Endothelial cell of umbilical vein (primary cell): ENCODE results near the gene PRDX1. TPM values are rescaled to one million over a fixed set of nuclear protein-coding genes. Genes with fewer than 3 reads are reported as not detected.

ENCODE experiments used
- BruUV-seq: library from RNA; stranded (reverse); fragments of 400-500 nt; replicated peaks from 2 replicates; lab custom pipeline; 2021; lab: Mats Ljungman, UMichigan
- CTCF ChIA-PET: fragments of 300-600, 350-600 bp; sonication (Branson Sonifier 250); formaldehyde crosslinking; loops from one replicate; lab custom pipeline; 2021; ENCODE audit warnings: antibody characterized with exemption, inconsistent platforms; lab: Charles Lee
- POLR2A ChIA-PET: fragments of 300-600, 350-600 bp; sonication (Branson Sonifier 250); formaldehyde crosslinking; loops from one replicate; lab custom pipeline; 2021; ENCODE audit warnings: antibody characterized with exemption, inconsistent platforms; lab: Charles Lee
- DNase-seq: peaks from one replicate; pipeline ENCODE4 v3.0.0-alpha.2; 2011; ENCODE audit warnings: low read depth, low spot score
- FAIRE-seq: peaks from 2 replicates; lab custom pipeline; 2011; peaks lifted over from hg19 to GRCh38; lab: Jason Lieb, UNC
- H2AFZ ChIP-seq: 2 replicates; pipeline ENCODE4 v1.6.0; 2012; ENCODE audit warnings: low read depth, low read length, control low read depth, inconsistent platforms
- H3K27ac ChIP-seq: 2 replicates; pipeline ENCODE4 v1.5.1; 2011; ENCODE audit warnings: low read depth, mild to moderate bottlenecking, control low read depth, low read length, moderate library complexity; ENCODE audit not compliant: insufficient read depth
- H3K27me3 ChIP-seq, 2 experiments: 2 replicates each; pipeline versions ENCODE4 v1.6.0 to v1.6.1; 2011; ENCODE audit warnings: low read length in 2 of 2, mixed read lengths in 1 of 2; ENCODE audit not compliant: control insufficient read depth in 2 of 2, insufficient read depth in 2 of 2
- H3K36me3 ChIP-seq, 2 experiments: 2 replicates in 1 of 2; 3 replicates in 1 of 2; pipeline ENCODE4 v1.5.1; 2011; ENCODE audit warnings: low read length in 2 of 2, mild to moderate bottlenecking in 1 of 2, moderate library complexity in 1 of 2; ENCODE audit not compliant: control insufficient read depth in 2 of 2, insufficient read depth in 2 of 2; ENCODE audit errors: extremely low read depth in 1 of 2
- H3K4me1 ChIP-seq: 3 replicates; pipeline ENCODE4 v1.5.1; 2011; ENCODE audit warnings: mild to moderate bottlenecking, low read length; ENCODE audit not compliant: control insufficient read depth, insufficient read depth; ENCODE audit errors: extremely low read depth
- H3K4me2 ChIP-seq: 2 replicates; pipeline ENCODE4 v1.6.1; 2011; ENCODE audit warnings: low read length, control low read depth, mixed read lengths; ENCODE audit not compliant: insufficient read depth
- H3K4me3 ChIP-seq, 3 experiments: fragments of 200-600 bp in 1 of 3; sonication (generic), shearing (Covaris generic) in 1 of 3; replicated peaks in 1 of 3; 2 replicates each; pipeline ENCODE4 v1.5.1; 2011 to 2016; ENCODE audit warnings: control low read depth in 3 of 3, low read length in 3 of 3, mild to moderate bottlenecking in 2 of 3, inconsistent platforms in 1 of 3, low read depth in 1 of 3, moderate library complexity in 1 of 3; ENCODE audit not compliant: insufficient read depth in 1 of 3
- H3K79me2 ChIP-seq: 2 replicates; pipeline ENCODE4 v1.6.0; 2012; ENCODE audit warnings: low read length, inconsistent platforms; ENCODE audit not compliant: control insufficient read depth, insufficient read depth
- H3K9ac ChIP-seq: replicated peaks from 2 replicates; pipeline ENCODE3; 2011; ENCODE audit warnings: low read length, control low read depth; ENCODE audit not compliant: insufficient read depth; ENCODE audit errors: extremely low read depth
- H3K9me1 ChIP-seq: replicated peaks from 3 replicates; pipeline ENCODE4 v1.6.0; 2011; ENCODE audit warnings: mild to moderate bottlenecking, low read length; ENCODE audit not compliant: control insufficient read depth, insufficient read depth; ENCODE audit errors: extremely low read depth
- H3K9me3 ChIP-seq: replicated peaks from 2 replicates; pipeline ENCODE4 v1.5.1; 2012; ENCODE audit warnings: low read length, inconsistent platforms; ENCODE audit not compliant: control insufficient read depth, insufficient read depth
- H4K20me1 ChIP-seq: replicated peaks from 2 replicates; pipeline ENCODE3; 2011; ENCODE audit warnings: mild to moderate bottlenecking, low read length; ENCODE audit not compliant: control insufficient read depth, insufficient read depth; ENCODE audit errors: extremely low read depth
- EZH2 ChIP-seq: IDR thresholded peaks from 2 replicates; pipeline ENCODE4 v1.6.1; 2012; ENCODE audit warnings: borderline replicate concordance, low read depth, mild to moderate bottlenecking, moderate library complexity, low read length, inconsistent platforms; ENCODE audit not compliant: severe bottlenecking
- FOS ChIP-seq: IDR thresholded peaks from 2 replicates; pipeline ENCODE4 v1.6.1; 2011; ENCODE audit warnings: mild to moderate bottlenecking, low read length, moderate library complexity, borderline replicate concordance; ENCODE audit not compliant: insufficient read depth
- GATA2 ChIP-seq: IDR thresholded peaks from 2 replicates; pipeline ENCODE4 v1.7.0; 2011; ENCODE audit warnings: low read depth, mild to moderate bottlenecking, moderate library complexity, mixed read lengths, low read length; ENCODE audit not compliant: insufficient read length, insufficient read depth
- JUN ChIP-seq: IDR thresholded peaks from 2 replicates; pipeline ENCODE4 v1.6.1; 2011; ENCODE audit warnings: borderline replicate concordance, low read depth; ENCODE audit not compliant: insufficient read length, insufficient read depth
- MYC ChIP-seq: IDR thresholded peaks from one replicate; pipeline ENCODE4 v1.6.1; 2011; ENCODE audit warnings: mild to moderate bottlenecking, low read depth, low read length
- POLR2A ChIP-seq: IDR thresholded peaks from 2 replicates; pipeline ENCODE4 v1.6.1; 2012; ENCODE audit warnings: low read depth, mild to moderate bottlenecking, control low read depth, low read length
- POLR2AphosphoS5 ChIP-seq: IDR thresholded peaks from 2 replicates; pipeline ENCODE4 v1.6.1; 2012; ENCODE audit warnings: low read depth, mild to moderate bottlenecking, control low read depth, low read length, moderate library complexity; ENCODE audit not compliant: insufficient read depth
- dilution Hi-C: fragments of 300-500 bp; cut with MboI; formaldehyde crosslinking; loops from one replicate; pipeline ENCODE4 v1.15.0; 2019; ENCODE audit warnings: low sequenced_read_pairs; ENCODE audit not compliant: extremely low pct_ligation_motif_present
- intact Hi-C: fragments of 100-400 bp; cut with micrococcal nuclease; formaldehyde crosslinking; loops from one replicate; pipeline ENCODE4 v1.10.0; 2022
- polyA plus RNA-seq, 4 experiments: library from polyadenylated mRNA; depleted of rRNA in 3 of 4; stranded (reverse) in 3 of 4; unstranded in 1 of 4; fragments of >200 nt; gene quantifications; 2 replicates each; pipeline versions ENCODE4 v1.2.1 to v1.2.3, GENCODE V29; 2011 to 2012; ENCODE audit warnings: missing spikeins in 1 of 4
- total RNA-seq: library from RNA; stranded (reverse); gene quantifications from 2 replicates; pipeline ENCODE4 v1.2.3, GENCODE V29; 2021
- TF ChIP-seq, protein P1 (sequence below): IDR thresholded peaks from 2 replicates; pipeline ENCODE4 v1.6.1; 2011; ENCODE audit not compliant: insufficient read depth, insufficient read length
- TF ChIP-seq, protein P2 (sequence below), 2 donors: IDR thresholded peaks; 1 replicate in 1 of 2; 2 replicates in 1 of 2; pipeline ENCODE4 v1.5.1; 2011; ENCODE audit warnings: low read length in 2 of 2, mild to moderate bottlenecking in 2 of 2, moderate library complexity in 2 of 2, control low read depth in 1 of 2, inconsistent platforms in 1 of 2, low read depth in 1 of 2; ENCODE audit not compliant: insufficient read depth in 1 of 2; ENCODE audit errors: extremely low read depth in 1 of 2

Gene PRDX1
- total and polyA plus RNA-seq, 2 donors (not counting 3 experiments of a cell fraction or from before 2014, with no cell fraction given), result 622 to 685 TPM

DNA sequence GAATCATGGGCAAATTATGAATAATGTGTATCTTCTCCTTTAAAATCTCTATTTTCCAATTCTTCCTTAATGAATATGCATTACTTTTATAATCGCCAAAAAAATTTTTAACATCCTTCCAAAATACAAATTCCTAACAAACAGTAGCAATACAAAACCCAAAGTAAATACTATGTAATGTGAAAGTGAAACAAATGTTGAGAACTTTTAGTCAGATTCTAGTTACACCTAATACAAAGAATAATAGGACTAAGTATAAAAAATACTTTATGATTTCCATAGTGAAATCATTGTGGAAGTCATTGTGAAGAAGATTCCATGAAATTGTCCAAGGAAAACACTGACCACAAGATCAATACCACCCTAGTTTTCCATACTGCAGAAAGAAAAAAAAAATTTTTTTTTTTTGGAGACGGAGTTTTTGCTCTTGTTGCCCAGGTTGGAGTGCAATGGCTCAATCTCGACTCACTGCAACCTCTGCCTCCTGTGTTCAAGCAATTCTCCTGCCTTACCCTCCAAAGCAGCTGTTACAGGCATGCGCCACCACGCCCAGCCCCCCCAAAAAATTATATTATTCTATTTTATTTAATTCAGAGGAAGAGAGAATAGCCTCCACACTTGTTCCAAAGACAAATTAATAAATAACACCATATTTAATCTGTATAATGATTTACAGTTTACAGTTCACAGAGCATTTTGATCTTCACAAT, 42.5 kb downstream of the PRDX1 start:
- Histone ChIP-seq H3K4me1 (no peaks in the 10 kb centered on the region), H3K79me2 (no peaks in the 10 kb centered on the region), H2AFZ (no peak overlapping the region), H3K9me1 (no peaks in the 10 kb centered on the region), H3K27ac (no peak overlapping the region), H3K9me3 (no peaks in the 10 kb centered on the region), H3K27me3 (no peaks in the 10 kb centered on the region), H4K20me1 (no peaks in the 10 kb centered on the region), H3K4me2 (no peak overlapping the region), H3K9ac (no peak overlapping the region), H3K36me3 (no peaks in the 10 kb centered on the region), H3K4me3 (no peak overlapping the region)
- BruUV-seq, result no TSS peak
- FAIRE-seq (no peak), DNase-seq (no peak)
- TF ChIP-seq POLR2AphosphoS5, result no peak
- no peak for TF ChIP-seq FOS
- TF ChIP-seq GATA2, result no peak
- no peak for TF ChIP-seq MYC
- TF ChIP-seq, protein P1, sequence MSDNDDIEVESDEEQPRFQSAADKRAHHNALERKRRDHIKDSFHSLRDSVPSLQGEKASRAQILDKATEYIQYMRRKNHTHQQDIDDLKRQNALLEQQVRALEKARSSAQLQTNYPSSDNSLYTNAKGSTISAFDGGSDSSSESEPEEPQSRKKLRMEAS, result no peak
- TF ChIP-seq, protein P2, sequence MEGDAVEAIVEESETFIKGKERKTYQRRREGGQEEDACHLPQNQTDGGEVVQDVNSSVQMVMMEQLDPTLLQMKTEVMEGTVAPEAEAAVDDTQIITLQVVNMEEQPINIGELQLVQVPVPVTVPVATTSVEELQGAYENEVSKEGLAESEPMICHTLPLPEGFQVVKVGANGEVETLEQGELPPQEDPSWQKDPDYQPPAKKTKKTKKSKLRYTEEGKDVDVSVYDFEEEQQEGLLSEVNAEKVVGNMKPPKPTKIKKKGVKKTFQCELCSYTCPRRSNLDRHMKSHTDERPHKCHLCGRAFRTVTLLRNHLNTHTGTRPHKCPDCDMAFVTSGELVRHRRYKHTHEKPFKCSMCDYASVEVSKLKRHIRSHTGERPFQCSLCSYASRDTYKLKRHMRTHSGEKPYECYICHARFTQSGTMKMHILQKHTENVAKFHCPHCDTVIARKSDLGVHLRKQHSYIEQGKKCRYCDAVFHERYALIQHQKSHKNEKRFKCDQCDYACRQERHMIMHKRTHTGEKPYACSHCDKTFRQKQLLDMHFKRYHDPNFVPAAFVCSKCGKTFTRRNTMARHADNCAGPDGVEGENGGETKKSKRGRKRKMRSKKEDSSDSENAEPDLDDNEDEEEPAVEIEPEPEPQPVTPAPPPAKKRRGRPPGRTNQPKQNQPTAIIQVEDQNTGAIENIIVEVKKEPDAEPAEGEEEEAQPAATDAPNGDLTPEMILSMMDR (IDR thresholded peaks at IDR 0.05; ENCODE audit: extremely low read depth in 1 of 2, insufficient read depth in 1 of 2, low read depth in 1 of 2, low read length in 2 of 2), result no peak
- TF ChIP-seq EZH2, result no peak
- no peak for TF ChIP-seq POLR2A
- TF ChIP-seq JUN, result no peak
- ChIA-PET POLR2A (no interaction called here), CTCF (no interaction called here)
- dilution Hi-C loops, result loop anchor here (25.0 kb wide), 1 partner anchor 117 kb away; no protein-coding TSS in a partner anchor
- intact Hi-C loops, result no loop called here
